HG02870 (cell line): ENCODE data around the gene RAE1.
"Not testable (repeated sequence)": the region's sequence is repeated elsewhere in the genome, so short reads cannot be mapped to it uniquely, and the experiment has no call there.

Experiments
- ATAC-seq: cut with Tn5 transposase; IDR thresholded peaks from one replicate; pipeline ENCODE4 v1.9.1; 2021; ENCODE audit warnings: mild to moderate bottlenecking, moderate library complexity; ENCODE audit not compliant: unreplicated experiment

Gene RAE1

DNA sequence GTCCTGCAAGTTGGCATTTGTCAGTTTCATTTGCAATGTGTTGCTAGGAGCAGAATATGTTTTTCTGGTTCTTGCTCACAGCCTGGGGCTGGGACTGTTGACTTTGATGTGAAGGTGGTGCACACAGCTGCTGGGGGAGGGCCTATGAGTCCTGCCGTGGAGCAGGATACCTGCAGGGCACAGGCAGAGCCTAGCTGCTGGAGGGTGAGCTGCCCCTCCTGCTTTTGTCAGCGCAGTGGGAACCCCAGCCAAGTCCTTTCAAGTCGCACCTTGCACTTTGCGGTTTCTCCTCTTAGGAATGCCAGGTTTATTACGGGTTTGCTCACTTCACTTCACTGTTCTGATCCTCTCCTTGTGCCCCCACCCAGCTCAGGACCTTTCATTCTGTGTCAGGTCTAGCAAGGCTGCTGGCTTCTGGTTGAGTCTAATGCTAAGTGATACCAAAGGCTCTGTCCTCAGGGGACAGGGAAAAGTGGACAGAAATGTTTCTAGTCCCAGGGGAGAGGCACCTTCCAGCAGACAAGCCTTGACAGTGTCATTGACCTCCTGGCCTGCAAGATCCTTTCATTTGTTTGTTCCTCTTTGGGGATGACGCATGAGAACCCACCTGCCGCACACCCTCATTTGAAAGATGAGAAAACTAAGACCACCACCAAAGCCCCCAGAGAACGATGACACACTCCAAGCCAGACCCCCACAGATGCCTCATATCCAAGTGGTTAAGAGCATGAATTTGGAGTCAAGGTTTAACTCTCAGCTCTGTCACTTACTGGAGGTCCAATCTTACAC lies 24.2 kb upstream of the RAE1 start:
- ATAC-seq: no peak

DNA sequence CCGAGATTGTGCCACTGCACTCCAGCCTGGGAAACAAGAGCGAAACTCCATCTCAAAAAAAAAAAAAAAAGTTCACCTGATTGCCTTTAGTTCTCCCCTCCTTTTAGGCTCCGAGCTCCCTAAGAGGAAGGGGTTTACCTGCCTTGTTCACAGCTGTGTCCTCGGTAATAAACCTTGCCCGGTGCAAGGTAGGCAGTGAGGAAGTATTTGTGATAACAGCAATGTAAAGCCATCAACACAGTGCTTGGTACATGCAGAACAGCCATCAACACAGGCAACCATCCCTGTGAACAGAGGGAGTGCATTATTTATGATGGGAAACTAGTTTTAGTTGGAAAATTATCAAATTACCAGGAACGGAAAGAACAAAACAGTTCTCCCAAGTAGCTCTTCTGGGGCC lies 23.2 kb upstream of the RAE1 start:
- ATAC-seq: no peak

DNA sequence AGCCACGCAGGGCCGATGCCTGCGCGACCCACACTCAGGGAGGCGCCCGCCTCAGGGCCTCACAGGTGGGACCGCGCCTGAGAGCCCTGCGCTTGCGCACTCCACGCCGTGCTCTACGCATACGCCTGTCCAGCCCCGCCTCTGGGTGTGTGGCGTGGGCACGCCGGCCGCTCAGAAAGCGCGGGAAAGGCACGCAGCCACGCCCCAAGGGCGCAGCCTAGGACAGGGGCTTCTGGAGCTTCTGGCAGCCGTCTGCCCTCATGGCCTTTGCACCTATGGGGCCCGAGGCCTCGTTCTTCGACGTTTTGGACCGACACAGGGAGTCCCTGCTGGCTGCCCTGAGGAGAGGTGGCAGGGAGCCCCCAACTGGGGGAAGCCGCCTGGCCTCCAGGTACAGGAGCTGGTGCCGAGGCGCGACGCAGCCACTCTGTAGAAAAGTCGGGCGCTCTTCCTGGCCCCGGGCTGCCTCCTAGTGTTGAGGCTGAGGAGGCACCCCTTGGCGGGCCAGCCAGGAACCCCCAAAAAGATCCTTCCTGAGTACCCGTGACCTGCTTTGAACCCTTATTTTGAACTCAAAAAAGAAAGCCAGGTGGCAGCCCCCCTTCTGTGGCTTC lies 21.3 kb upstream of the RAE1 start, which contains the start of gene SPO11:
SPO11 (plus strand) TSS at position 196 of the 614 bp plus-strand sequence; CDS start at position 261, 65 bp downstream.
- ATAC-seq: no peak

DNA sequence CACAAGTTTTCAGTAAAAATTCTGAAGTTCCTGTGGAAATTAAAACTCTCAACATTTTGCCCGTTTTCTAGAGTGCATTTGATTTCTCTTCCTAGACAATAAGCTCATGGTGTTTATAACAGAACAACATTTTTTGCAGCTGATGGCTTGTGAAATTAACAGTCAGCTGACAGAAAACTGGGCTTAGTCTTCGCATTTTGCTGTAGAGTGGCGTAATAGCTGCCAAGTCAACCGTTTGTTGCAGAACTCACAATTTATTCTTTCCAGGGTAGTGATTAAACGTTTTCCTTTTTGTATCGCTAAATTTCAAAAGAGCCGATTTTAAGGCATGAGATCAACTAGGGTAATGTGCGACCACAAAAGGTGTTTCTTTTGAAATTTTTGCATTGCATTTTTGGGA lies 20.1 kb upstream of the RAE1 start:
- no peak for ATAC-seq

DNA sequence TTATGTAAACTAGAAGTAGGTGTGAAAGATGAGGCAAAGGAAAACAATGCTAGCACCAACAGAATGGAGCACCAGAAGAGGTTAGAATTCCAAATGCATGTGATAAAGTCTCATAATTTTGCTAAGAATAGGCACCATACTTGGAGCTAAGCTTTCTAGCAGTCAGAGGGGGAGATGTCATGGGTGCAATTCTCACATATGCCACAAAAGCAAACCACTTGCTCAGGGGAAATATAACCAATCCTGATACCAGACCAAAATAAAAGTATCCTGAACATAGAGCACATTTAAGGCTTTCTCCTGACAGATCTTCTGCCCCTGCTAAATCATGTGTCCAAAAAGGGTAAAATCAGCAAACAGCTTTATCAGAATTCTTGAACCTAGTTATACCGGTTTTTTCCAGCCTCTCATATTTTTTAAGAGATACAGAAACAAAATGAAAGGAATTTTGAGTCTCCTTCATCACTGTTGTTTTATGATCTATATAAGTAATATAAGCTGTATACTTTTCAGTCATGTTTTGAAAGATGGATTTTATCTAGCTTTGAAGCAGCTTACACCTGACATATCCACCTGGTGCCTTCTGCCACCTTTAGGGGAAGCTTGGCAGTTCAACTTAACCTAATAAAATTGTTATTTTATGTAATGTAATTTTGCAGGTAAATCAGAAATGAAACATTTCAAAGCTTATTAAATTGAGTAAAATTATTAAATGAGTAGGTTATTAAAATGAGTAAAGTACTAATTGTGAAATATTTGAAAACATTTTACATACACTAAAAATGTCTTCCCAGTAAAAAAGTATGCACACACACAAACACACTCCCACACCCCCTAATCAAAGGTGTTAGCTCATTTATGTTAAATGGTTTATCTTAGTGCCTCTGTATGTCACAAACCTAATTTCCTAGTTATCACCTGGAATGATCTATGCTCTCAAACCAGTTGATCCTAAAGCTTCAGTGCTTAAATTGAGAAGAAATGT lies 18.7 kb upstream of the RAE1 start:
- no peak for ATAC-seq

DNA sequence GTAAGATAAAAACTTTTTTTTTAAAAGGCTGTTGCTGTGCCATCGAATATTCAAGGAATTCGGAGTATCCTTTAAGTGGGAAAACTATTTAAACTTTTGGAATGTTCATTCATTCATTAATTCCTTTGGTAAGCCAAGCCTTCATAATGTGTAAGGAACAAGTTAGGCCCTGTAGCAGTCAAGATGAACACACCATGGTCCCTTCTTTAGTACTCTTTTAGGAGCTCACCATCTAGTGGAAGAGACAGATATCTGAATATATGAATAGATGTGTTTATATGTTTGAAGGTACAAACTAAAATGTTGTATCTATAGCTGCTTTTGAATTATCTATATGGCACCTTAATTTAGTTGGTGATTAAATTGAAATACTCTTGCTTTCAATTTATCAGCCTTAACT lies 15.7 kb upstream of the RAE1 start:
- ATAC-seq: no peak

DNA sequence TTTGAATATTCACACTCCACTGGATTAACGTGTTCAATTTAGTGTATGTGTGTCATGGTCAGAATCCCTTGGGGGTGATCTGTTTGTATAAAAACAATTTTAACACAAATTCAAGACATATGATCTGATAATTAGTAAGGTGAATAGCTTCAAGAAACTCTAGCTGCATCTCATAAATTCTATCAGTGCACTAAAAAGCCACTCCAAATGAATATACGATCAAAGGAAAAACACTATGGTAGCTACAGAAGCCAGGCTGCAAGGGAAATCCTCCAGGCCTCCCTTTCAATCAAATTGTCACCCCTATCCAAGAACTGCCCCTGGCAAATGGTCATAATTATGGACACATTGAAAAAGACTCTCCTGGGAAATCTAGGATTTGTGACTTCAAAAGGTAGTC lies 9.4 kb upstream of the RAE1 start:
- no peak for ATAC-seq

DNA sequence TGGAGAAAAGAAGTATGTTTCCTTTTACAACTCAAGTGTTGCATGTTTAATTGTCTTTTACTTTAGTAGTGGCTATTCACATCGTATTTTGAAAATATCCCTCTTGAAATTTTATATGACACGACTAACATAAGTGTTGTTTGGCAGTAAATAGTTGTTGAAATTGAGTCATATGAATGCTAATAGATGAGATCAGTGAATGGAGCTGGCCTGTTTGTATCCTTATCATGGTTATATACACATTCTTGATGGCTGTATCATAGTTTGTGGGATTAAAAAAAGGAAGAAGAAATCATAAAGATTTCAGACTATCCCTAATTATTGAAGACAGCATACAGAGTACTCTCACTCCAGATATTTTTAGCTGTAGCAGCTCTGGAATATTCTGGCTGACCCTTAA lies 8.2 kb upstream of the RAE1 start:
- no peak for ATAC-seq

DNA sequence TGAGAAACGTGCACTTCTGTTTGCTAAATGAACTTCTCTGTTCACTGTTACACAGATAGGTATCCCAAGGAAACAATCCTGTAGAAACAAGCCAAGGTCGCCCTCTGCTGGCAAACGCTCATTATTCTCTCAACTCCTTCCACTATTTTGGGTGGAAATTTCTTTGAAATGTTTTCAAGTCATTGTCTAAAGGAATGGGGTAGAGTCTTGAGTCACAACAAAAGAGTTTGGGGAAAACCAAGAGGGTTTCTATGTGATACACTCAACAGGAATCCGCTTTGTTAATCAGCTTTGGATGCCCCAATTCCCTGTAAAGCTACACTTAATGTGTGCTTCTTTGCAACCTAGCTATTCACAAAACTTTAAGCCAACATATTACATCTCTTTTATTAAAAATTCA lies 4.6 kb upstream of the RAE1 start:
- ATAC-seq: no peak

DNA sequence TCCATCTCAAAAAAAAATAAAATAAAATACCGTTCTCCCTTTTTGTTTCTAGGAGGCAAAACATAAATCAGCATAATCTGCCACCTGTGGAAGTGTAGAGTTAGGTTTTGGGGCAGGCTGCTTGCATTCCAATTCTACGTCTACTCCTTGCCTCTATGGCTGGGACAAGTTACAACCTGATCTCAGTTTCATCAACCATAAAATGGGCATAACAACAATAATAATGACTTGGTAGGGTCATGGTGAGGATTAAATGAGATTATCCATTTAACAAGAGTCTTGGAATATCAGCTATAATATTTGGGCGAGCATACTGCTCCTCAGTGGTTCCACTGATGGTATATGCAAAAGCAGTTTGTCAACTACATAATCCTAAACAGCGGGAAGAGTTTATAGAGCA lies 3.7 kb upstream of the RAE1 start:
- ATAC-seq: no peak

DNA sequence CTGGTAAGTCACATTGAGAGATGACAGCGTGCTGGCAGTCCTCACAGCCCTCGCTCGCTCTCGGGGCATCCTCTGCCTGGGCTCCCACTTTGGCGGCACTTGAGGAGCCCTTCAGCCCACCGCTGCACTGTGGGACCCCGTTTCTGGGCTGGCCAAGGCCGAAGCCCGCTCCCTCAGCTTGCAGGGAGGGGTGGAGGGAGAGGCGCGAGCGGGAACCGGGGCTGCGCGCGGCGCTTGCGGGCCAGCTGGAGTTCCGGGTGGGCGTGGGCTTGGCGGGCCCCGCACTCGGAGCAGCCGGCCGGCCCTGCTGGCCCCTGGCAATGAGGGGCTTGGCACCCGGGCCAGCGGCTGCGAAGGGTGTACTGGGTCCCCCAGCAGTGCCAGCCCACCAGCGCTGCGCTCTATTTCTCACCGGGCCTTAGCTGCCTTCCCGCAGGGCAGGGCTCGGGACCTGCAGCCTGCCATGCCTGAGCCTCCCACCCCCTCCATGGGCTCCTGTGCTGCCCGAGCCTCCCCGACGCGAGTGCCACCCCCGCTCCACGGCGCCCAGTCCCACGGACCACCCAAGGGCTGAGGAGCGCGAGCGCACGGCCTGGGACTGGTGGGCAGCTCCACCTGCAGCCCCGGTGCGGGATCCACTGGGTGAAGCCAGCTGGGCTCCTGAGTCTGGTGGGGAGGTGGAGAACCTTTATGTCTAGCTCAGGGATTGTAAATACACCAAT lies 2.7 kb upstream of the RAE1 start:
- ATAC-seq: not testable (repeated sequence)

DNA sequence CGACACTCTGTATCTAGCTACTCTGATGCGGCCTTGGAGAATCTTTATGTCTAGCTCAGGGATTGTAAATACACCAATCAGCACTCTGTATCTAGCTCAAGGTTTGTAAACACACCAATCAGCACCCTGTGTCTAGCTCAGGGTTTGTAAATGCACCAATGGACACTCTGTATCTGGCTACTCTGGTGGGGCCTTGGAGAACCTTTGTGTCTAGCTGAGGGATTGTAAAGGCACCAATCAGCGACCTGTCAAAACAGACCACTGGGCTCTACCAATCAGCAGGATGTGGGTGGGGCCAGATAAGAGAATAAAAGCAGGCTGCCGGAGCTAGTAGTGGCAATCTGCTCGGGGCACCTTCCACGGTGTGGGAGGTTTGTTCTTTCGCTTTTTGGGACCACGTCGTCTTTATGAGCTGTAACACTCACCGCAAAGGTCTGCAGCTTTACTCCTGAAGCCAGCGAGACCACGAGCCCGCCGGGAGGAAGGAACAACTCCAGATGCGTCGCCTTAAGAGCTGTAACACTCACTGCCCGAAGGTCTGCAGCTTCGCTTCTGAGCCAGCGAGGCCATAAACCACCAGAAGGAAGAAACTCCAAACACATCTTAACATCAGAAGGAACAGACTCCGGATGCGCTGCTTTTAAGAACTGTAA lies 2.0 kb upstream of the RAE1 start:
- not testable (repeated sequence) for ATAC-seq

DNA sequence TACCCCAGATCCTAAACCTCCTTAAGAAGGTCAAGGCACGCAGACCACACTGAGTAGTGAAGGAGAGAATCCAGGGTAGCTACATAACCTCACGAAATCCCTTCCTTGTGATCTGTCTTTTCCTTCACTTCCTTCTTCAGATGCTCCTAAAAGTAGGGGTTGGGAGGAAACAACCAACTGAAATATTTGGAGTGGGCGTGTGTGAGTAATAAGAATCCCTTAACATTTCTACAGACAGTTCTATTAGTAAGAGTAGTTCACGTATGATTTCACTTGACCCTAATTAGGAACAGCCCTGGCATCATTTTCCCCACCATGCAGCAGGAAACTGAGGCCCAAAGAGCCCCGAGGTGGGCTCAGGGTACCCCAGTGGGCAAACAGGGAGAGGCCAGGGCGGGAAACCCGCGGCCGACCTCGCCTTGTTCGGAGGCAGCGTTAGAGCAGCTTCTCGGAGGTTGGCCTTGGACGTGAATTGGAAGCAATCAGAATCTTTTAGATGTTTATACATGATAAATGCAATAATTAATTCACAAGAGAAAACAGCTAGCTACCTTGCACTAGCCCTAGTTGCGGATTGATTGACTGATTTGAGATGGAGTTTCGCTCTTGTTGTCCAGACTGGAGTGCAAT lies 859 bp upstream of the RAE1 start:
- no peak for ATAC-seq

DNA sequence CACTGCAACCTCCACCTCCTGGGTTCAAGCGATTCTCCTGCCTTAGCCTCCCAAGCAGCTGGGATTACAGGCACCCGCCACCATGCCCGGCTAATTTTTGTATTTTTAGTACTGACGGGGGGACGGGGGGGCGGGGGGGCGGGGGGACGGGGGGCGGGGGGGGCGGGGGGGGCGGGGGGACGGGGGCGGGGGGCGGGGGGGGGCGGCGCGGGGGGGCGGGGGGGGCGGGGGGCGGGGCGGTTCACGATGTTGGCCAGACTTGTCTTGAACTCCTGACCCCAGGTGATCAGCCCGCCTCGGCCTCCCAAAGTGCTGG lies 371 bp upstream of the RAE1 start:
- ATAC-seq: not testable (repeated sequence)

DNA sequence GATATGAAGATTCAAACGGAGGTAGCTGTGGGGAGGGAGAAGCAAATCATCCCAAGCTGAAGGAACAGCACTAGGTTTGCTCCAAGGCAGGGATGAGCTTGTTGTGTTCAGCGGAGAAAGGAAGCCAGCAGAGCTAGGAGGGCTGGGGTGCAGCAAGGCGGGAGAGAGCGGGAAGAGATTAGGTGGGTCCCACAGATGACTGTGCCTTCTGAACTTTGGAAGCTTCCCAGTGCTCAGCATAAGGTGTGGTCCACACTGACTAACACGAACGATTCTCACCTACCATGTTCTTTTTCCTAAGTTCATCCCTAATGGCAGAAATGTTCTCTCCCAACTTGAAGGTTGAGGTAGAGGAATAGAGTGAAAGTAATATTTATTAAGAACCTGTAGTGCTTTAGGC lies 1.2 kb downstream of the RAE1 start:
- no peak for ATAC-seq

DNA sequence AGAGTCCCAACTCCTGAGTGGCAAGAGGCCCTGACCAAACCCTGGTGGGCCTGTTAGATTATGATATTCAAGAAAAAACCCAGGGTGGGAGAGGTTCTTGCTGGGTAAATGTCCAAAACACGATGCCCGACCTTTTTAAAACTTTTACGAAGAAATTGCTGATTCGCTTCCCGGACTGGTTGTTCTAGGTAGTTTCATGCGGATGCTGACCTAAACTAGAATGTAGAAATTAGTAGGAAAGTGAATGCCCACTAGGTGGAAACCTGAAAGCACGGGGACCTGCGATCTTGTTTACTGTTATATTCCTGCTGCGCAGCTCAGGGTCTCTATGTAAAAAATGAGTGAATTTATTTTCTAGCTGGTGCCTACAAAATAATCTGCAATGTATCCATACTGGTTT lies 2.3 kb downstream of the RAE1 start:
- ATAC-seq: no peak

DNA sequence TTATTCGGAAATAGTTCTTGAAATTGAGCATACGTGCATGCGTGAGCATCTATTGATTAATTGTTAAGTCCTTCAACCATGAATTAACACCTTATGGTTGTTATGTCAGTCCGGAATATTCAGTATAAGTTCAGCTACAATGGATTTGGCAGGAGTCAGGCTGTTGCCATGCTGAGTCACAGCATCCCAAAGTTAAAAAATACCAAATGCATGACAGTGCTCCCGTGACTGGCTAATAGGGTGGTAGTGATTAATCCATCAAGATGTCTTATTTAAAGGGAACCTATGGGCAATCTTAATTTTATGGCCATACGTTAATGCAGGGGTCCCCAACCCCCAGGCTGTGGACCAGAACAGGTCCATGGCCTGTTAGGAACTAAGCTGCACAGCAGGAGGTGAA lies 10.5 kb downstream of the RAE1 start:
- no peak for ATAC-seq

DNA sequence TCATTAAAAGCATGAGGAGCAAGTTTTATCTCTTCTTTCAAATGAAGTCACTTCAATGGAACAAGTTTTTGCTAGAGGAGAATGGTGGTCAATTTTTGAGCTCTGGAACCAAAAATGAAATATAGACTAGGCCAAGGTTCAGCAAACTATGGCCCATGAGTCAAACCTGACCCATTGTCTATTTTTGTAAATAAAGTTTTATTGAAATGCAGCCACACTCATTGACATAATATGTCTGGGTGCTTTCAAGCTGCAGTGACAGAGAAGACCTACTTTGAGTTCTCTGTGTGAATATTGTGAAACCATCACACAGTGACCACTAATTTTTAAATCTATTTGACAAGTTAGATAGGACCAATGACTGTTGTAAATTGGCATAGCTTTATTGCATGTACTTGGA lies 13.4 kb downstream of the RAE1 start:
- ATAC-seq: no peak

DNA sequence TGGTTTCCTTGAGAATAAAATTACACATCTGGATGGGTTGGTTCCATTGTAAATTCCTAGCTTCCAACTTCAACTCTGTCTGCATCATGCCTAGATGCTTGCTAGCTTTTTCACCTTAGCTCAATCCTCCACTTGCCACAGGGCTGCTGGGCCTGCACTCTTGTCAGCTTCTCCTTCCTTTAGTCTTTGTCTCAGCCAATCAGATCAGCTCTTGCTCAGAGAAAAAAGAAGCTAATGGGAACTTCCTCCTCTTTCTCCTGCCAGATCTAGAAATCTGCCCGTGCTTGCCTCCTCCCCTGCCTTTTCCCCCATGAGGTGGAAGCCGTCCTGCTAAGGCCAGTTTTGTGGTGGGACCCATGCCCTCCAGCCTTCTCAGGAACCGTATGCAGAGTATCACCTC lies 18.5 kb downstream of the RAE1 start:
- ATAC-seq: no peak

DNA sequence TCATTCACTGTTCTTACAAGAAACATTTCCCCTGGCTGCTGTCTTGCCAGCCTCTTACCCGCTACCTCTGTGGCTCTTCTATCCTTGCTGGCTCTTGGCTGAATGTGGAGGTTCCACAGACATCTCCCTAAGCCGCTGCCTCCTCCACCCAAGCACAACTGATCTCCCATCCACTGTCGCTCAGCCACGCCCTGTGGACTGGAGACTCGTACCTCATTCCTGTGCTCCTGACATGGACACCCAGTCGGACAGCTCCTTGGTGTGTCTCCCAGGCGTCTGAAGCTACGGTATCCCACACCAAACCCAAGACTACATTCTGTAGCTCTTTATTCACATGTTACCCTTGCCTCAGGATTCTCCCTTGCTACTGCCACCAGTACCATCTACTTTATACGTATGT lies 19.3 kb downstream of the RAE1 start:
- ATAC-seq: no peak
